NCI-H748 treated with DMSO at 0.1 percent for 48 hours (cell line): ENCODE measurements around the gene RAB40B.
"Not testable (repeated sequence)": the region's sequence is repeated elsewhere in the genome, so short reads cannot be mapped to it uniquely, and the experiment has no call there.

Source experiments
- DNase-seq: peaks from one replicate; lab custom pipeline; 2025; lab: John Stamatoyannopoulos, UW

Gene RAB40B

DNA sequence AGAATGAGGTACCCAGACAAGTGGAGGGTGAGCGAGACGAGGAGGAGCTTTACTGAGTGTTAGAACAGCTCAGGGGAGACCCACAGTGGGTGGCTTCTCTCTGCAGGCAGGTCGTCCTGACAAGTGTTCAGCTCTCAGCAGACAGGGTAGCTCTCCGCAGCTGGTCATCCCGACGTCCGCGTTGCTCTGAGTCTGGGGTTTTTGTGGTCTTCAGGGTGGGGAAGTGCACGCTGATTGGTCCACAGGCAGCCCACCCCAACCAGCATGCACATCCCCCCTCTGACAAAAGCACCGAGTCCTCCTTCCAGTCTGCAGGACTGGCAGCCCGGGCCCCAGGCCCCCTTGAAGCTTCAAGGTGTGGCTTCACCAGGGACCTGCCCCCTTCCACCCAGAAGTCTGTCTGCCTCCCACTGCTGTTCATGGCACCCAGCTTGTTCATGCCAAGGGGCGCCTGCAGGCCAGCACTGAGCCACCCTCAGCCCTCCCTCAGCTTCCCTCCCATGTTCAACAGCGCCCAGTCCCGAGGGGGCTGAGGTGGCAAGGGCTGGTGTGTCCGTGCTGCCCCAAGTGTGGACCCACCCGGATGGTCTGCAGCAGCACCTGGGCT lies 30.4 kb downstream of the RAB40B start:
- no peak for DNase-seq

- no peak for DNase-seq
These were observed 30.9 kb downstream of the RAB40B start for GRCh38 chr17:82667668-82668000.

DNA sequence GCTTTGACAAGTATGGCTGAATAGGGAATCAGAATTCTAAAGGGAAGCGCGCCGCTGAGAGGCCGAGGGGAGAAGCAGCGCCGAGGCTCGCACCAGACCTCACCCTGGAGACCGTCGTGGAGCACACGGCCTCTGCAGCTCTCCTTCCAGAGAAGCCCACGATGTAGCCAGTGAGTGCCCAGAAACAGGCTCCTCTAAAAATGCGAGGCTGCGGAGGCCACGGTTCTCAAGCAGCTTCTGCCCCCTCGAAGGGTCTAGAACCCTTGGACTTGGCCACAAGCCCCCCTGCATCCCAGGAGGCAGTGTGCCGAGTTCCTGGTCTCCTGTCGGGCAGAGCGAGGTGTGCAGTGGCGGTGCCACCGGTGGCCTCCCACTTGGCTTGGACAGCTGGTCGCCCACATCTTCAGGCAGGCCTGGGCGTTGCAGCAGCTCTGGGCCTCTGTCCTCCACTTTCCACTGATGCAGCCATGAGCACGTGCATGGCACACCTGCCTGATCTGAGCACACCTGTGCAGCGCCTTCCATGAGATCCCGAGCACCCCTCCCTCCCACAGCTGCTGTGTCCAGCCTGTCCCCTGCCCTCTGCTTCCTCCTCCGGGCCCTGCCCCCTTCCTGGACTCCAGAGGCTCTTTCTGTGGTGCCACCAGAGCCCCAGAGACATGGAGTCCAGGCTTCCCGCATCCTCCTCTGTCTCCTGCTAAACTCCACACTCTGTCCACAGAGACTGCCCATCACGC lies 31.4 kb downstream of the RAB40B start:
- DNase-seq = no peak

- no peak for DNase-seq
These were observed 32.6 kb downstream of the RAB40B start for GRCh38 chr17:82665891-82666290.

- no peak for DNase-seq
These were observed 33.3 kb downstream of the RAB40B start for GRCh38 chr17:82665217-82665616.

- no peak for DNase-seq
These were observed 33.8 kb downstream of the RAB40B start for GRCh38 chr17:82664701-82665182.

DNA sequence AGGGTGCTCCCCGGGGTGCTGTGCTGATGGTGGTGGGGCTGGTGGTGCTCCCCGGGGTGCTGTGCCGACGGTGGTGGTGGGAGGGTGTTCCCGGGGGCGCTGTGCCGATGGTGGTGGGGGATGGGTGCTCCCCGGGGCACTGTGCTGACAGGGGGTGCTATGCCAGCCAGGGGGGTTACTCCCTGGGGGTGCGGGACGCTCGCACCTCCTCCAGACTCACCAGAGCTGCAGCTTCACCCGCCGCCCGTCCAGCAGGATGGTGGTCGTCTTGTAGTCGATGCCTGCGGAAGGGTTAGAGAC lies 34.3 kb downstream of the RAB40B start:
- DNase-seq = no peak

- DNase-seq = no peak
These were observed 34.9 kb downstream of the RAB40B start for GRCh38 chr17:82663381-82664275.

DNA sequence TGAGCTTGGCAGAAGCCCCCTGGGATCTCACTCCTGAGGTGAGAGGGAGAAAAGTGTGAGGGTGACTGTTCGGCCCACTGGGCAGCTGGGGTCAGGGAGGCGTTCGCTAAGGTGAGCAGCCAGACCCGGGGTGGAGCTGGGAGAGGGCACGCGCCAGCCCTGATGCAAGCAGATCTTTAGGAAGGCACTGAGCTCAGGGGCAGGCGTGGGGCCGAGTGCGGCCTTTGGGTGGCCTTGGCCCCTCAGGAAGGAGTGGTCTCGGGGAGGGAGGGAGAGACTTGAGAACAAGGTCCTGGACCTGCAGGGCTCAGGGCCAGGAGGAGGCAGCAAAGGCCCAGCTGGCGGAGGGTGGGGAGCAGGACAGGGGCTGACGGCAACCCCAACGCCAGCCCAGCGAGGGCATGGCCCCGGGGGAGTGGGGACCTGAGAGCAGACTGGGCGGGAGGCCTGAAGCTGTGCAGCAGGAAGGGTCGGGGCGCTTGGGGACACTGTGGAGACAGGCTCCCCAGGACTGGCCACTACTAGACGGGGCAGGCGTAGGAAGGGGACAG lies 35.7 kb downstream of the RAB40B start:
- no peak for DNase-seq

DNA sequence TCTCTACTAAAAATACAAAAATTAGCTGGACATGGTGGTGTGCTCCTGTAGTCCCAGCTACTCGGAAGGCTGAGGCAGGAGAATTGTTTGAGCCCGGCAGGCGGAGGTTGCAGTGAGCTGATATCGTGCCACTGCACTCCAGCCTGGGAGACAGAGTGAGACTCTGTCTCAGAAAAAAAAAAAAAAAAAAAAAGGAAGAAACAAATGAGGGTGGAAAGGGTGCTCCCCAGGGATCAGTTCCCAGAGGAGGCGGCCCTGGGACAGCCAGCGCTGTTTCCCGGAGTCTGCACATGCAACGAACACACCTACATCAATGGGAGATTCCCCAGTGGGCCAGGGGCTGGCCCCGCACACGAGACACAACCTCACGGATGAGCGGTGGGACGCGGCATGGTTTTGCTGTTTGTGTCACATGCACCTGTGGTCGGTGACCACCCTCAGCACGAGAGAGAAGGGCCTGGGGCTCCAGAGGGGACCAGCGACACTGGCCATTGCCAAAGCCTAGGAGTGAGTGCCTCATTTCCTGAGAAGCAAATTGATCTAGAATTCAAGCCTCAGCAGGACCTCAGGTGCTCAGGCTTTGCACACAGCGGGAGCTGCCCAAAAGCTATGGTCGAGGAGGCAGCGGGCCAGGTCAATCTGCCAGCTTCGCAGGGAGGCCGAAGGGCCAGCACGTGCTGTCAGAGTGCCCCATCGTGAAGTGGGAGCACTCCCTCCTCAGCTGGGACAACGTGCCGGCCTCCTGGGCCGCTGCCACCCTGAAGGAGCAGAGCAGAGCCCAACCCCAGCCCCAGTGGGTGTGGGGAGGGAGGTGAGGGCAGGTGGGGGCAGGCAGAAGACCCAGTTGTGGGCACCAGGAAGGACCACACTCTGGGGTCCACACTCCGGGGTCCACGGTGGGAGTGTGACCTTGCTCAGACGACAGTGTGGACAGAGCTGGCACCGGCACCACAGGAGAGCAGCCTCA lies 36.5 kb downstream of the RAB40B start:
- no peak for DNase-seq

- no peak for DNase-seq
These were observed 38.6 kb downstream of the RAB40B start for GRCh38 chr17:82659886-82660285.

DNA sequence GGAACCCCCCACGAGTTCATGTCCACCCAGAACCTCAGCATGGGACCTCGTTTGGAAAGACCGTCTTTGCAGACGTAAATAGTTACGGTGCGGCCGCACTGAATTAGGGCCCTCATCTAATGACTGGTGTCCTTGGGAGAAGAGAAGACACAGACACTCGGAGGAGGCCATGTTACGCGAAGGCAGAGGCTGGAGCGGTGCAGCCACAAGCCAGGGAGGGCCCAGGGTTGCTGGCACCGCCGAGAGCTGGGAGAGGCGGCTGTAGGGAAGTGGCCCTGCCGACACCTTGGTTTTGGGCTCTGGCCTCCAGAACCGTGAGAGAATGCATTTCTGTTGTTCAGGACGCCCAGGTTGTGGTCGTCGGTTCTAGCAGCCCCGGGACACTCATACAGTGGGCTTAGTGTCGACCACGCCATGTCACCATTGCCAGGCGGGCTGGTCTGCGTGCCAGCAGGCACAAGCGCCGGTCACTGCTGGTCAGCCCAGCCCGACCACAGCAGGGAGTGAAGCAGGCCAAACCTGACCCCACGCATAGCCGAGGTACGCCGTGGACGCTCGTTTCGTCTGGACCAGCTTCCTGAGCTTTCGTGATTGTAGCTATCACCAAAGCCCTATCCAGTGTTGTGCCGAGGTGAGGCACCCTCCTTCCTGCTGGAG lies 39.6 kb downstream of the RAB40B start:
- DNase-seq = no peak

DNA sequence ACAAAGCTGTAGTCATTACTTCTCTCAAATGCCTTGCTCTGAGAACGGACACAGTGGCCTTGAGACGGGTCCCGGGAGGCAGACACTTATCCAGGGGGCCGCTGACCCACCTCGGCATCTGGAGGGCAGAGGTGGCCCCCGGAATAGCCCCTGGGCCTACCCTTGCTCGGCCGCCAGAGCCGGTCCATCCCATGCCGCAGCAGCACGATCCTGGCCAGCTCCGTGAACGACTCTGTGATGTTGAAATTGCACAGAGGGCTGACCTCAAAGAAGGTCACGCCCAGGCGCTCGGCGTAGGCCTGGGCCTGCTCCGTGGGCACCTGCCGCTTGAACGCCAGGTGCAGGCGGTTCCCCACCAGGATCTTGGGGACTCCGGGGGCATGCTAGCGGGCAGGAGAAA lies 40.2 kb downstream of the RAB40B start:
- no peak for DNase-seq

- no peak for DNase-seq
These were observed 40.6 kb downstream of the RAB40B start for GRCh38 chr17:82657926-82658325.

DNA sequence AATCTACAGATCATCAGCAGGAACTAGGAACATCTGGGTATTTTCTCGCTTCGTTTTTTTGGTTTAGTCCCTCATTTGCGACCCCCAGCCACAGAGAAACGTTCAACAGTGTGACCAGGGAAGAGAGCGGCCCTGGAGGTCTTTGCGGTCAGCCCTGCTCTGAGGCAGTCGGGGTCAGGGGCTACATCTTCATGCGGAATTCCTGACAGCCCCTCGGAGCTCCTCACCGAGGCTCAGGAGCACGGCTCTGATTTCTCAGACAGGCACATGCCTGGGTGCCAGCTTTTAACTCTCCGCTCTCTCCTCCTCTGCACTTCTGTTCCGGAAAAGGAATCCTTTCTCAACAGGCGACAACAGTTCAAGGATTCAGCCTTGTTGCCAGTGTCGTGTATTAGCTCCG lies 42.2 kb downstream of the RAB40B start:
- no peak for DNase-seq

GRCh38 chr17:82655523-82655922 lies 43.0 kb downstream of the RAB40B start:
- no peak for DNase-seq

DNA sequence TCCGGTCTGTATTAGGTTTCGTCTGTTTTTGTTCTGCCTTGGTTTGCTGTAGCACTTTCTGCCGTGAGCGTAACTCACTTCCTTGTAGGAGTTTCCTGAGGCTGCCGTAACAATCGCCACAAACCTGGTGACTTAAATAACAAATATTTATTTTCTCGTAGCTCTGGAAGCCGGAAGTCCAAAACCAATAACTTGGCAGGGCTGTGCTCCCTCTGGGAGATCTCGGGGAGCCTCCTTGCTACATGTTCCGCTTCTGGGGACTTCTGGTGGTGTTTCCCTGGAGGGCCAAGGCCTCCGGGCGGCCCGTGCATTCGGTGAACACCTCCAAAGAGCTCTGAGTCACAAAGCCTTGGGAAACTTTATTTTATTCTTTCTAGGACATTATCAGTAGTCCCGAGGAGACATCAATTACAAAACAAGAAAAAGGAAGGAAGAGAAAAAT lies 43.4 kb downstream of the RAB40B start:
- no peak for DNase-seq

DNA sequence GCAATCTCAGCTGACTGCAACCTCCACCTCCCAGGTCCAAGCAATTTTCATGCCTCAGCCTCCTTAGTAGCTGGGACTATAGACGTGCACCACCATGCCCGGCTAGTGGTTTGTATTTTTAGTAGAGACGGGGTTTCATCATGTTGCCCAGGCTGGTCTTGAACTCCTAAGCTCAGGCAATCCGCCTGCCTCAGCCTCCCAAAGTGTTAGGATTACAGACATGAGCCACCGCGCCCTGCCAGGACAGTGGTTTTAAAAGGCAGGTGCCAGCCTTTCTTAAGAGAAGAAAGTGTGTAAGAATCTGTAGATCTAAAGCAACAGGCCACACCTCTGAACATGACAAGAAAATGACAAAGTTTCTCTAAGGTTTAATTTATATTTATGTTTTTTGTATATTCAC lies 43.9 kb downstream of the RAB40B start:
- not testable (repeated sequence) for DNase-seq

GRCh38 chr17:82653651-82654528 lies 44.6 kb downstream of the RAB40B start:
- no peak for DNase-seq

GRCh38 chr17:82650723-82651122 lies 47.8 kb downstream of the RAB40B start:
- no peak for DNase-seq
